Fibroblast of lung (primary cell): ENCODE results near the gene CHMP4A.

Experiments used
- CTCF ChIP-seq, 2 donors: IDR thresholded peaks in 1 of 2; conservative IDR thresholded peaks in 1 of 2; 1 replicate in 1 of 2; 2 replicates in 1 of 2; pipeline ENCODE4 v1.5.1; 2011 to 2012; ENCODE audit warnings: low read length in 2 of 2, control low read depth in 1 of 2, inconsistent platforms in 1 of 2, low read depth in 1 of 2, mild to moderate bottlenecking in 1 of 2
- EZH2 ChIP-seq: IDR thresholded peaks from 2 replicates; pipeline ENCODE4 v1.5.1; 2012; ENCODE audit warnings: low read length, control low read depth, mild to moderate bottlenecking; ENCODE audit errors: missing control alignments

DNA sequence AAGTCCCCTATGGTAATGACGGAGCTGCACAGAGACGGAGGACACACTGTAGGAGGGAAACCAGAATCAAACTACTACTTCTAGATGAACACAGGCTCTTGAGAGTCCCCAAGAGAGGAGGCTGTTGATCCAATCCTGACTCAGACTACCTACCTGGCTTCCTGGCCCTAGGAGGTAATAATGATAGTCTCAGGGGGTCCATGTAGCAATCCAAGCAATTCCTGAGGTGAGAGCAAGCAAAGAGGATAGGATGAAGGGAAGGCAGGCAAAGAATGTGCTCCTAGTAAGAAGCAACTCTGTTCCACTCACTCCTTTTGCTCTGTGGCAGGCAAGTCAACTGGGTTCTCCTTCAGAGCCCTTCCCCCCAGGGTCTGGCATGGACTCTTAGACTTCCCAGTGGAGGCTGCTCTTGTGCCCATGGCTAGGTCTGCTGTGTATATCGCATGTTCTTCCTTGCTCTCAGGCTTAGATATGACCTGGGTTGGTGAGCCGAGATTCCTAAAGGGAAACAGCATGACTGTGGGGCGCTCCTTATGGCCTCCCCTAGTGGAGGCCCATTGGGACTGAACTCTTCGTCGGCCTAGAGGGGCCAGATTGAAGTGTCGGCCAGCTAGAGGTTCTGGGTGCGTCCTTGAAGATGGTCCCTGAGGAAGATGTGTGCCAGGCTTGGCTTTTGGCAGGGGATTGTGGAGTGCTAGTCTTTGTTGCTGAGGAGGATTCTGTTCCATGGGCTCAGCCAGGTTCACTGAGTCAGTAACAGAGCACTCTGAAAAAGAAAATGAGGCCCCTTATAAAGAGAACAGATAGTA is 27.0 kb upstream of the CHMP4A start:
- TF ChIP-seq CTCF (conservative IDR thresholded peaks at IDR 0.05 in 1 of 2, IDR thresholded peaks at IDR 0.05 in 1 of 2; ENCODE audit: low read depth in 1 of 2, low read length in 2 of 2) = no peak
- TF ChIP-seq EZH2 = no peak
